Ovary (tissue), 3 donors: ENCODE results near the gene KIAA0586.

Source experiments
- CTCF ChIP-seq, 3 donors: fragments of 450-650 bp in 2 of 3; fragments of 200-600 bp in 1 of 3; IDR thresholded peaks; one replicate each; pipeline versions ENCODE4 v1.5.1 to v1.8.0; 2016 to 2022; ENCODE audit warnings: antibody characterized with exemption in 3 of 3, mild to moderate bottlenecking in 1 of 3
- EP300 ChIP-seq: sonication (generic); formaldehyde crosslinking; IDR thresholded peaks from one replicate; pipeline ENCODE4 v1.6.1; 2017; ENCODE audit warnings: antibody characterized with exemption
- POLR2A ChIP-seq: fragments of 450-650 bp; IDR thresholded peaks from one replicate; pipeline ENCODE4 v1.6.1; 2017; ENCODE audit warnings: antibody characterized with exemption, mild to moderate bottlenecking, moderate library complexity
- donor health status: DM: no; HTN: no; CAD: no.

DNA sequence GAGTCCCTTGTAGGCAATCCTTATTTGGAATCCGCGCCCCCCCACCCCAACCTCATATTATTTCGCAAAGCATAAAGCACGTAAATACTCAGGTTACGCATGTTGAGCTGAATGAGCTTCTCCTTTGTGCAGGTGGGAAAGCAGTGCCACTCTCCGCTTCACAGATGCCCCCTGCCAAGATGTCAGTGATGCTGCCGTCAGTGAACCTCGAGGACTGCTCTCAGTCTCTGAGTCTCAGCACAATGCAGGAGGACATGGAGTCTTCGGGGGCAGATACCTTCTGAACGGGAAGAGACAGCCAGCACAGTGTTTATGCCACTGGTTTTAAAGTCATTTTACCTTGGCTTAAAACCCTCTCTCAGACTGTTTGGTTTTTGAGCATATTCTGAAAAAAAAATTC is 120.1 kb downstream of the KIAA0586 start:
- no peak for TF ChIP-seq CTCF (IDR thresholded peaks at IDR 0.05)
- no peak for TF ChIP-seq POLR2A
- no peak for TF ChIP-seq EP300
